IPS-NIHi7 (cell line): Measurements from ENCODE around the gene DPPA5.
A peak's percentile ranks its signal among the peaks of the same experiment; 100 is the strongest.
"Not testable (repeated sequence)": the region's sequence is repeated elsewhere in the genome, so short reads cannot be mapped to it uniquely, and the experiment has no call there.

Source experiments
- DNase-seq: peaks from one replicate; pipeline ENCODE4 v3.0.0; 2012; ENCODE audit warnings: mixed read lengths; ENCODE audit errors: extremely low spot score

DPPA5 gene

GRCh38 chr6:73353636-73354593, at the start of gene DPPA5:
Gene DPPA5, minus strand, starts transcription at chr6:73354276. Its CDS starts 51 bp downstream, at chr6:73354225.
- DNase-seq = no peak

- DNase-seq = no peak
Observed at GRCh38 chr6:73400656-73401055, 46.6 kb upstream of the DPPA5 start.

- no peak for DNase-seq
Observed at GRCh38 chr6:73395875-73396274, 41.8 kb upstream of the DPPA5 start.

- peak; percentile 35 for DNase-seq
Observed at GRCh38 chr6:73394577-73395354, 40.7 kb upstream of the DPPA5 start, which contains the start of gene DDX43. Gene DDX43, plus strand, starts transcription at chr6:73394828. Its CDS starts 78 bp downstream, at chr6:73394906.

GRCh38 chr6:73393278-73393677, 39.2 kb upstream of the DPPA5 start:
- no peak for DNase-seq

- not testable (repeated sequence) for DNase-seq
Observed at GRCh38 chr6:73392188-73392587, 38.1 kb upstream of the DPPA5 start.

GRCh38 chr6:73391675-73392074, 37.6 kb upstream of the DPPA5 start:
- DNase-seq = no peak

GRCh38 chr6:73389854-73390253, 35.8 kb upstream of the DPPA5 start:
- no peak for DNase-seq

- DNase-seq = peak; percentile 89
Observed at GRCh38 chr6:73388800-73389512, 34.9 kb upstream of the DPPA5 start.

GRCh38 chr6:73388433-73388799, 34.3 kb upstream of the DPPA5 start:
- no peak for DNase-seq

GRCh38 chr6:73382462-73383113, 28.5 kb upstream of the DPPA5 start:
- no peak for DNase-seq

- not testable (repeated sequence) for DNase-seq
Observed at GRCh38 chr6:73381531-73381930, 27.5 kb upstream of the DPPA5 start.

GRCh38 chr6:73377225-73377624, 23.1 kb upstream of the DPPA5 start:
- DNase-seq = no peak

GRCh38 chr6:73375216-73375615, 21.1 kb upstream of the DPPA5 start:
- DNase-seq = no peak

- DNase-seq = no peak
Observed at GRCh38 chr6:73372516-73372915, 18.4 kb upstream of the DPPA5 start.

GRCh38 chr6:73371984-73372383, 17.9 kb upstream of the DPPA5 start:
- DNase-seq = no peak

- no peak for DNase-seq
Observed at GRCh38 chr6:73369563-73369962, 15.5 kb upstream of the DPPA5 start, which contains the start of gene OOEP. Gene OOEP, minus strand, starts transcription at chr6:73369897. Its CDS starts 105 bp downstream, at chr6:73369792.

- no peak for DNase-seq
Observed at GRCh38 chr6:73369157-73369556, 15.1 kb upstream of the DPPA5 start.

- no peak for DNase-seq
Observed at GRCh38 chr6:73368675-73369074, 14.6 kb upstream of the DPPA5 start.

GRCh38 chr6:73367761-73368355, 13.8 kb upstream of the DPPA5 start:
- DNase-seq = no peak

- DNase-seq = no peak
Observed at GRCh38 chr6:73364549-73364948, 10.5 kb upstream of the DPPA5 start.
